ENCODE results near the gene AKAP13. TPM values are rescaled to one million over a fixed set of nuclear protein-coding genes. Genes with fewer than 3 reads are reported as not detected.

AKAP13 gene
- total RNA-seq, 1 experiment from 2014 or later = 75.3 TPM

- H3K9me3 ChIP-seq (replicated peaks) = no peaks in the 10 kb centered on the region
- no peaks in the 10 kb centered on the region for H3K27me3 ChIP-seq
- no peaks in the 10 kb centered on the region for H3K36me3 ChIP-seq
- peaks cover 19% of the 10 kb centered on the region for H3K4me1 ChIP-seq
- no peak overlapping the region for H3K4me3 ChIP-seq
- DNase-seq = no peak
- H3K27ac ChIP-seq = no peak overlapping the region
Observed at GRCh38 chr15:85759376-85759775, 379.0 kb downstream of the AKAP13 start.

GRCh38 chr15:85760049-85760448, 379.6 kb downstream of the AKAP13 start:
- H3K9me3 ChIP-seq (replicated peaks) = no peaks in the 10 kb centered on the region
- DNase-seq = no peak
- H3K4me3 ChIP-seq = no peak overlapping the region
- peaks cover 19% of the 10 kb centered on the region for H3K4me1 ChIP-seq
- H3K27ac ChIP-seq = no peak overlapping the region
- no peaks in the 10 kb centered on the region for H3K36me3 ChIP-seq
- H3K27me3 ChIP-seq = no peaks in the 10 kb centered on the region

GRCh38 chr15:85760531-85761371, 380.3 kb downstream of the AKAP13 start:
- H3K27me3 ChIP-seq = no peaks in the 10 kb centered on the region
- no peaks in the 10 kb centered on the region for H3K9me3 ChIP-seq (replicated peaks)
- no peak overlapping the region for H3K27ac ChIP-seq
- peaks cover 15% of the 10 kb centered on the region for H3K4me1 ChIP-seq
- no peak for DNase-seq
- H3K4me3 ChIP-seq = no peak overlapping the region
- no peaks in the 10 kb centered on the region for H3K36me3 ChIP-seq

DNA sequence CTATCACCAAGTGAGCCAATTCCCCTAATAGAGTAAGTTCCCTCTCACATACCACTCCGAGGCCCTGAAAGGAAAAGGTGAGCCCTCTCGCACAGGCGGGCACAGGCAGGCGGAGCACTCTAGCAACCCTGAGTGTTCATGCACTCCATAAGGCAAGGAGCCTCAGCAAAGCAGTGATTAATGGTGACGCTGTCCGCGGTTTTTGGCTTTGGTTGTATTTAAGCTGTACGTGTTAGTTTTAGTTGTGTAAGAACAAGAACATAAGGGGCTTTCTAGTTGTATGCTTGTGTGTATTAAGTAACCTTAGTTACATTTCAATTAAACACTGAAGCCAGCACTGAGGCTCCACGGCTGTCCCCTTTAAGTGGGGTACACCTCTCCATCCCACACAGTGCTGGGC, 381.2 kb downstream of the AKAP13 start:
- Histone ChIP-seq H3K36me3 (no peaks in the 10 kb centered on the region), H3K27me3 (no peaks in the 10 kb centered on the region), H3K4me3 (no peak overlapping the region), H3K9me3 (replicated peaks) (no peaks in the 10 kb centered on the region), H3K4me1 (peaks cover 15% of the 10 kb centered on the region), H3K27ac (peak overlapping the region; percentile 67)
- DNase-seq = no peak

DNA sequence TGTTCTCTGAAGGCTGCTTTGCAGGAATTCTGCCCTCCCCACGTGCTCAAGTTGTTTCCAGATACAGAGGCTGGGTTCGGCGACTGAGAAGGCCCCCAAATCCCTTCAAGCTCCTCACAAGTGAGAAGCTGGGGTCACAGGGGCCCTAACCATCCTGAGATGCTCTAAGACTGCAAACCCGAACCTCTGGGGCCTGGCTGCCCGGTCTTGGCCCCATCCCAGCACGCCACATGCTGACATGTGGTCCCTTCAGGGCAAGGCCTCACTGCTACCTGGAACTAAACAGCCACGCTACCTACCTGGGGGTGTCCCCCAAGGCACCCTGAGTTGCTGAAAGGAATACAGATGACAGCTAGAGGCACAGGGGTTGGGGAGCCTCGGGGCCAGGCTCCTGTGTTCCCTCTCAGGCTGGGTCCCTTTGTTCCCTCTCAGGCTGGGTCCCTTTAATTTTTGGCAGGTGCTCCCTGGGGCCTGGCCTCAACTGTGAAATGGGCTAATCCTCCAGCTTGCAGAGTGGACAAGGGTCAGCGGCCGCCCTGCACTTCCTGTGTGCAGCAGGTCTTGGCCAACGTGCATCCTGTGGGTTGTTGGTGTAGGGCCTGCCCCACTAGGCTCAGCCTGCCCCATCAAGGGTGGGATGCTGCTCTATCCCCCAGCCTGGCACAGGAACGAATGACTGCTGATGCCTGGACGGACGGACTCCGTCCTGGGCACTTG, 381.8 kb downstream of the AKAP13 start:
- Histone ChIP-seq H3K4me3 (no peak overlapping the region), H3K27ac (peak overlapping the region; percentile 67), H3K9me3 (replicated peaks) (no peaks in the 10 kb centered on the region), H3K27me3 (no peaks in the 10 kb centered on the region), H3K36me3 (no peaks in the 10 kb centered on the region), H3K4me1 (peaks cover 15% of the 10 kb centered on the region)
- DNase-seq = peak; percentile 41 to 64

DNA sequence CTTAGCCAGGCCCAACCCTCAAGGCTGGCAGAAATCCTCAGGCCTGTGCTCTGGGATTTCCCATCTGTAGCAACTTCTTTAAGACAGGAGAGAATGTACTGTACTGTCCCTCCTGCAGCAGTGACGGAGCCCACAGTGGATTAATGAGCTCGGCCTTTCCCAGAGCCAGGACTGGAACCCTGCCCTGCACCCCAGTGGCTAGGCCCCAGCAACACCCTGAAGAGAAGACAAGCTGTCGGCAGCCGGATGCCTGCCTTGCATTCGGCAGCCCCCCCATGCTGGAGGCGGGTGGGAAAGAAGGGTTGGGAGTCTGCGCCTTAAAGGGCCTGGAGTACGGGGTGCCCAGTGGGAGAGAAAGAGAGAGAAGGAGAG, 382.3 kb downstream of the AKAP13 start:
- peaks cover 15% of the 10 kb centered on the region for H3K4me1 ChIP-seq
- DNase-seq = no peak
- H3K27ac ChIP-seq = peak overlapping the region; percentile 9; the same call in 1 of the 2 replicates
- no peaks in the 10 kb centered on the region for H3K27me3 ChIP-seq
- no peaks in the 10 kb centered on the region for H3K36me3 ChIP-seq
- H3K4me3 ChIP-seq = no peak overlapping the region
- no peaks in the 10 kb centered on the region for H3K9me3 ChIP-seq (replicated peaks)

DNA sequence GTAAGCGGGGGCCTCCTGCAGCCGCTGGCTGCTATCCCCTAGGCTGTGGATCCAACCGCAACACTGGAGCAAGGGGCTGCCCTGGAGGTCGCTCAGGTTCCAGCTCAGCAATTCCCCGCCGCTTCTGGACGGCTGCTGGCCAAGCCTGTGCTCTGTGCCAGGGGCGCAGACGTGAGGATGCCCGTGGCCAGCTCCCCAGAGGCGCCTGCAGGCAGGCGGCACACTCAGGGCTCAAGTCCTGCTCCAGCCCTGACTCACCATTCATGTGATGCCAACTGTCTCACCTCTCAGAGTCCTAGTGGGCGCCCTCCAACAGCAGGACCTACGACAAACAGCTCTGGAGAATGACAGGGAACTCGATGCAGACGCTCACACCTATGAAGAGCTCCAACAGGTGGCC, 382.8 kb downstream of the AKAP13 start:
- Histone ChIP-seq H3K27me3 (no peaks in the 10 kb centered on the region), H3K4me3 (no peak overlapping the region), H3K9me3 (replicated peaks) (no peaks in the 10 kb centered on the region), H3K27ac (no peak overlapping the region), H3K4me1 (peaks cover 15% of the 10 kb centered on the region), H3K36me3 (peaks cover 2% of the 10 kb centered on the region; the same call in 1 of the 2 replicates)
- DNase-seq = no peak

GRCh38 chr15:85763673-85764633, 383.6 kb downstream of the AKAP13 start:
- no peak for DNase-seq
- Histone ChIP-seq H3K36me3 (peaks cover 5% of the 10 kb centered on the region; the same call in 1 of the 2 replicates), H3K9me3 (replicated peaks) (no peaks in the 10 kb centered on the region), H3K27me3 (no peaks in the 10 kb centered on the region), H3K4me3 (no peak overlapping the region), H3K4me1 (peaks cover 15% of the 10 kb centered on the region), H3K27ac (no peak overlapping the region)

DNA sequence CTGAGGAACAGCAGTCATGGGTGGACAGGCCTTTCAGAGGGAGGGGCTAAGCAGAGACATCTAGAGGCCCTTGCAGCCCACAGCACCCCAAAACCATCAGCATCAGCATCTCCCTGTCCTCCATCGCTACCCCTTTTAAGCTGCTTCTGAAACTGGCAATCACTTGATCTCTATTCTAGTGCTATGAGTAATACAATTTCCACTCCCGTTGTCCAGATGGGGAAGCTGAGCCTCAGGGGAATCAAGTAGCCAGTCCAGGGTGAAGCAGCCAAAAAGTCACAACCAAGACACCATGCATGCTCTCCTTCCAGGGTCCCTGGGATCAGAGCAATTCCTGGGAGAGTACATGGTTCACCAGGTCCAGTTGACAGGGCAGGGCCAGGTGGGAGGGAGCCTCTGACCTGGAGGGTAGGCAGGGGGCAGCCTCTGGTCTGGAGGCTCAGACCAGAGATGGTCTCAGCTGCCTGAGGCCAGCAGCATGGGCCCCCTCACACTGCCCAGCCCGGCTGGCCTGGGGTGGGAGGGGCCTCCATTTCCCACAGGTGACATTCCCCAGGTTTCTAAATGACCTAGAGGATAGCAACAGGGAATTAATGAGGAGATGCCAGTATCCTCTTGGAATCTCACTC, 384.4 kb downstream of the AKAP13 start:
- DNase-seq = no peak
- Histone ChIP-seq H3K27ac (no peak overlapping the region), H3K27me3 (no peaks in the 10 kb centered on the region), H3K36me3 (peaks cover 5% of the 10 kb centered on the region; the same call in 1 of the 2 replicates), H3K4me1 (peaks cover 15% of the 10 kb centered on the region), H3K9me3 (replicated peaks) (no peaks in the 10 kb centered on the region), H3K4me3 (no peak overlapping the region)

- Histone ChIP-seq H3K4me3 (no peak overlapping the region), H3K27ac (no peak overlapping the region), H3K4me1 (peaks cover 15% of the 10 kb centered on the region), H3K27me3 (no peaks in the 10 kb centered on the region), H3K36me3 (peaks cover 5% of the 10 kb centered on the region; the same call in 1 of the 2 replicates), H3K9me3 (replicated peaks) (no peaks in the 10 kb centered on the region)
- DNase-seq = no peak
Observed at GRCh38 chr15:85766001-85766831, 385.8 kb downstream of the AKAP13 start.

DNA sequence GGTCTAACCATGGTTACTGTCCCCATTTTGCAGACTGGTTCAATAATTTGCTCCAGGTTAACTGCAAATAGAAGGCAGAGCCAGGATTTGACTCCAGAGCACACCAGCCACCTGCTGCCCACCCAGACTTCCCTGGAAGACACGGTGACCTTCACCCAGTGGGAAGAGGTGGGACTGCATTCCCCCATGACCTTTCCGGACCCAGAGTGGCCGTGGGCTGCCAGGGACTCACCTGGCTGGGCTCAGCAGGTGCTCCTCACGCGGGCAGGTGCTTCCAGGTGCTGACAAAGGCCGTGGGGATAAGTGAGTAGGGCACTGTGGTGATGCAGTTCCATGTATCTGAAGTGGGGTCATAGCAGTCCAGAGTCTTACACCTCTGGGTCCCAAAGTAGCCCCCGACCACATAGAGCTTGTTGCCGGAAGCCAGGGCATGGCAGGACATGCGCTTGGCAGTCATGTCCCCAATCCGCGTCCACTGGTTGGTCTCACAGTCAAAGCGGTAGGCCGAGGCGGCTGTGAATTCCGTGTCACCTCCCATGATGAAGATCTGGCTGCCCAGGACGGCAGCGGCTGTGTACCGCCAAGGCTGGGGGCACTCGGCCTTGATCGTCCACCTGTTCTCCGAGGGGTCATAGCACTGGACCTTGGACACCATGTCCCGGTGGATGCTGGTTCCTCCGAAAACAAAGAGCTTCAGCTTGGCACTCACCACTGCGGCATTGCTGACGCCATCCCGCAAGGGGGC, 387.6 kb downstream of the AKAP13 start:
- peaks cover 5% of the 10 kb centered on the region; the same call in 1 of the 2 replicates for H3K36me3 ChIP-seq
- no peaks in the 10 kb centered on the region for H3K27me3 ChIP-seq
- H3K9me3 ChIP-seq (replicated peaks) = no peaks in the 10 kb centered on the region
- peaks cover 4% of the 10 kb centered on the region for H3K4me1 ChIP-seq
- no peak overlapping the region for H3K27ac ChIP-seq
- H3K4me3 ChIP-seq = no peak overlapping the region
- DNase-seq = no peak

GRCh38 chr15:85768595-85769168, 388.3 kb downstream of the AKAP13 start:
- H3K9me3 ChIP-seq (replicated peaks) = no peaks in the 10 kb centered on the region
- H3K4me3 ChIP-seq = no peak overlapping the region
- H3K27ac ChIP-seq = no peak overlapping the region
- no peak for DNase-seq
- no peaks in the 10 kb centered on the region for H3K4me1 ChIP-seq
- no peaks in the 10 kb centered on the region for H3K27me3 ChIP-seq
- peaks cover 5% of the 10 kb centered on the region; the same call in 1 of the 2 replicates for H3K36me3 ChIP-seq

Measured in SJCRH30 (cell line).